HepG2 (cell line): ENCODE results near the gene CXADR. TPM values are rescaled to one million over a fixed set of nuclear protein-coding genes. Genes with fewer than 3 reads are reported as not detected.

ENCODE experiments used
- ATF7-NPFF ChIP-seq: sonication (generic); formaldehyde crosslinking; IDR thresholded peaks from 2 replicates; pipeline ENCODE4 v1.8.1; 2023; ENCODE audit warnings: mild to moderate bottlenecking, low read depth, missing genetic modification reagents, moderate library complexity
- DNMT1 ChIP-seq: sonication (generic); formaldehyde crosslinking; IDR thresholded peaks from 2 replicates; pipeline ENCODE4 v1.5.1; 2020; ENCODE audit warnings: mild to moderate bottlenecking, missing genetic modification reagents
- HCFC1 ChIP-seq: fragments of 150-350 bp; IDR thresholded peaks from 2 replicates; pipeline ENCODE4 v1.6.1; 2014; ENCODE audit warnings: low read depth, low read length
- HMGA1 ChIP-seq: sonication (generic); formaldehyde crosslinking; conservative IDR thresholded peaks from 2 replicates; pipeline ENCODE4 v1.4.0; 2020; ENCODE audit warnings: missing genetic modification reagents
- NKX3-1 ChIP-seq: sonication (generic); formaldehyde crosslinking; IDR thresholded peaks from 2 replicates; pipeline ENCODE4 v1.5.0; 2020; ENCODE audit warnings: missing genetic modification reagents
- PCBP2 ChIP-seq: fragments of 200-400 bp; formaldehyde crosslinking; optimal IDR thresholded peaks from 2 replicates; pipeline ENCODE3; 2018; ENCODE audit warnings: low read length, low read depth; ENCODE audit not compliant: poor library complexity, severe bottlenecking
- RAD51 ChIP-seq: fragments of 450-650 bp; IDR thresholded peaks from 2 replicates; pipeline ENCODE4 v1.6.1; 2016; ENCODE audit warnings: borderline replicate concordance
- RBM39 ChIP-seq: fragments of 200-400 bp; formaldehyde crosslinking; IDR thresholded peaks from one replicate; pipeline ENCODE4 v1.6.1; 2018; ENCODE audit warnings: antibody characterized with exemption, mild to moderate bottlenecking, low read depth, low read length; ENCODE audit not compliant: poor library complexity, severe bottlenecking
- SMAD9 ChIP-seq: sonication (generic); formaldehyde crosslinking; IDR thresholded peaks from 2 replicates; pipeline ENCODE4 v1.5.1; 2020; ENCODE audit warnings: mild to moderate bottlenecking, missing genetic modification reagents
- TBL1XR1 ChIP-seq: fragments of 150-350 bp; IDR thresholded peaks from 2 replicates; pipeline ENCODE4 v1.6.1; 2014; ENCODE audit warnings: borderline replicate concordance, low read length; ENCODE audit not compliant: partially characterized antibody
- U2AF2 ChIP-seq: fragments of 200-400 bp; formaldehyde crosslinking; IDR thresholded peaks from 2 replicates; pipeline ENCODE4 v1.6.1; 2017; ENCODE audit warnings: low read depth, mild to moderate bottlenecking, low read length
- ZBTB38 ChIP-seq: sonication (generic); formaldehyde crosslinking; IDR thresholded peaks from 2 replicates; pipeline ENCODE4 v1.5.1; 2020; ENCODE audit warnings: mild to moderate bottlenecking, missing genetic modification reagents
- ZFP1 ChIP-seq: IDR thresholded peaks from 2 replicates; pipeline ENCODE4 v1.6.1; 2016
- ZNF550 ChIP-seq: sonication (generic); formaldehyde crosslinking; IDR thresholded peaks from 2 replicates; pipeline ENCODE4 v1.4.0; 2020; ENCODE audit warnings: mild to moderate bottlenecking, missing genetic modification reagents, borderline replicate concordance
- ZNF614 ChIP-seq: IDR thresholded peaks from 2 replicates; pipeline ENCODE4 v1.6.1; 2018; ENCODE audit warnings: missing biosample characterization, missing genetic modification reagents, inconsistent platforms, borderline replicate concordance
- polyA plus RNA-seq, 8 experiments: library from polyadenylated mRNA; depleted of rRNA in 3 of 8; stranded (reverse) in 7 of 8; unstranded in 1 of 8; fragments of >200 nt; fragmentation: Illumina TruSeq in 4 of 8; extraction: Trizol in 4 of 8; gene quantifications; 2 replicates each; pipeline versions ENCODE4 v1.2.1 to v1.2.3, GENCODE V29; 2011 to 2016; ENCODE audit warnings: low read depth in 4 of 8, missing spikeins in 1 of 8, mixed read lengths in 1 of 8; ENCODE audit not compliant: insufficient read depth in 1 of 8
- total RNA-seq, 5 experiments: library from RNA; depleted of rRNA; stranded (reverse); fragments of >200 nt; fragmentation: Illumina TruSeq; extraction: Trizol; gene quantifications; 2 replicates each; pipeline ENCODE4 v1.2.3, GENCODE V29; 2016; ENCODE audit warnings: low read depth in 1 of 5
- TF ChIP-seq, protein P1 (sequence below): IDR thresholded peaks from 2 replicates; pipeline ENCODE4 v1.6.1; 2016; ENCODE audit warnings: mild to moderate bottlenecking
- TF ChIP-seq, protein P2 (sequence below): sonication (generic); formaldehyde crosslinking; IDR thresholded peaks from 2 replicates; pipeline ENCODE4 v1.5.0; 2020; ENCODE audit warnings: missing genetic modification reagents, mild to moderate bottlenecking, borderline replicate concordance
- TF ChIP-seq, protein P3 (sequence below): sonication (generic); formaldehyde crosslinking; IDR thresholded peaks from 2 replicates; pipeline ENCODE4 v1.4.0; 2020; ENCODE audit warnings: missing genetic modification reagents
- TF ChIP-seq, protein P4 (sequence below), 2 experiments: sonication (generic) in 1 of 2; formaldehyde crosslinking in 1 of 2; IDR thresholded peaks; 2 replicates each; pipeline versions ENCODE4 v1.4.0 to v1.6.1; 2016 to 2020; ENCODE audit warnings: borderline replicate concordance in 1 of 2, low read depth in 1 of 2, mild to moderate bottlenecking in 1 of 2, missing genetic modification reagents in 1 of 2
- TF ChIP-seq, protein P5 (sequence below): sonication (generic); formaldehyde crosslinking; IDR thresholded peaks from 2 replicates; pipeline ENCODE4 v1.4.0; 2020; ENCODE audit warnings: mild to moderate bottlenecking, missing genetic modification reagents

The CXADR gene
- total and polyA plus RNA-seq, 2 of the 13 experiments (the other 11 are each of a cell fraction or from before 2014, with no cell fraction given), result 86.8 to 110 TPM

DNA sequence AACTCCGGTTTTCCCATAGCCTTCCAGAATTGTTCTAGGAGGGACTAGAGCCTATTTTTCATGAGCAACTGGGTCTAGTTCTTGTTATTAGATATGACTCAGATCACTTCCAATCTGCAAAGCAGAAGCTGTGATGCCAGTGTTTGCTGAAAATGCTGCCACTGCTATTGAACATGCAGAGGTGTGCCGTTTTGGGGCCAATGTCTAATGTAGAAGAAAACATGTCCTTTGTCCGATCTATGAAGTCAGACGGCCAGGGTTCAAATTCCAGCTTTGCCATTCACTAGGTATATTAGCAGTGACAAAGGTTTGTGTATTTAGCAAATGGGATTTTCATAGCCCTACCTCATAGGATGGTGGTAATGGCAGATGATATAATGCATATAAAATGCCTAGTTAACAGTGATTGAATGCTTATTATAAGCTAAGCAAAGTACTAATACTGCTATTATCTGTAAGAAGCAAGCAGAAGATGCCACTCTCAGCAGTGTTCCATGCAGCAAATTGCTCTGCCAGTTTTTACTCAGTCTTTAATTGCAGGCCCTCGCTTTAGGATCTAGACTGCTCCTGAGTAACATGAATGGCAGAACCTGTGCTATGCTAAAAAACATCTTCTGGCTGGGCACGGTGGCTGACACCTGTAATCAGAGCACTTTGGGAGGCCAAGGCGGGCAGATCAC lies 40.1 kb upstream of the CXADR start (continued):
- TF ChIP-seq RAD51 (no peak), SMAD9 (CRISPR knock-in tag) (no peak), PCBP2 (no peak), U2AF2 (no peak), DNMT1 (CRISPR knock-in tag) (no peak), RBM39 (no peak), ZNF550 (CRISPR knock-in tag) (no peak), HMGA1 (CRISPR knock-in tag) (no peak), ZNF614 (CRISPR knock-in tag) (peak; percentile 81), ZBTB38 (CRISPR knock-in tag) (no peak; the same call in 1 of the 2 replicates), TBL1XR1 (no peak), ATF7-NPFF (CRISPR knock-in tag) (no peak), NKX3-1 (CRISPR knock-in tag) (no peak), ZFP1 (no peak), HCFC1 (no peak)
- TF ChIP-seq, protein P1, sequence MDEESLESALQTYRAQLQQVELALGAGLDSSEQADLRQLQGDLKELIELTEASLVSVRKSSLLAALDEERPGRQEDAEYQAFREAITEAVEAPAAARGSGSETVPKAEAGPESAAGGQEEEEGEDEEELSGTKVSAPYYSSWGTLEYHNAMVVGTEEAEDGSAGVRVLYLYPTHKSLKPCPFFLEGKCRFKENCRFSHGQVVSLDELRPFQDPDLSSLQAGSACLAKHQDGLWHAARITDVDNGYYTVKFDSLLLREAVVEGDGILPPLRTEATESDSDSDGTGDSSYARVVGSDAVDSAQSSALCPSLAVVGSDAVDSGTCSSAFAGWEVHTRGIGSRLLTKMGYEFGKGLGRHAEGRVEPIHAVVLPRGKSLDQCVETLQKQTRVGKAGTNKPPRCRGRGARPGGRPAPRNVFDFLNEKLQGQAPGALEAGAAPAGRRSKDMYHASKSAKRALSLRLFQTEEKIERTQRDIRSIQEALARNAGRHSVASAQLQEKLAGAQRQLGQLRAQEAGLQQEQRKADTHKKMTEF (CRISPR knock-in tag), result peak; percentile 89
- TF ChIP-seq, protein P2, sequence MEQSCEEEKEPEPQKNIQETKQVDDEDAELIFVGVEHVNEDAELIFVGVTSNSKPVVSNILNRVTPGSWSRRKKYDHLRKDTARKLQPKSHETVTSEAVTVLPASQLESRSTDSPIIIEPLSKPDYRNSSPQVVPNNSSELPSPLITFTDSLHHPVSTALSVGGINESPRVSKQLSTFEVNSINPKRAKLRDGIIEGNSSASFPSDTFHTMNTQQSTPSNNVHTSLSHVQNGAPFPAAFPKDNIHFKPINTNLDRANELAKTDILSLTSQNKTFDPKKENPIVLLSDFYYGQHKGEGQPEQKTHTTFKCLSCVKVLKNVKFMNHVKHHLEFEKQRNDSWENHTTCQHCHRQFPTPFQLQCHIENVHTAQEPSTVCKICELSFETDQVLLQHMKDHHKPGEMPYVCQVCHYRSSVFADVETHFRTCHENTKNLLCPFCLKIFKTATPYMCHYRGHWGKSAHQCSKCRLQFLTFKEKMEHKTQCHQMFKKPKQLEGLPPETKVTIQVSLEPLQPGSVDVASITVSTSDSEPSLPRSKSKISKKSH (CRISPR knock-in tag), result no peak
- TF ChIP-seq, protein P3, sequence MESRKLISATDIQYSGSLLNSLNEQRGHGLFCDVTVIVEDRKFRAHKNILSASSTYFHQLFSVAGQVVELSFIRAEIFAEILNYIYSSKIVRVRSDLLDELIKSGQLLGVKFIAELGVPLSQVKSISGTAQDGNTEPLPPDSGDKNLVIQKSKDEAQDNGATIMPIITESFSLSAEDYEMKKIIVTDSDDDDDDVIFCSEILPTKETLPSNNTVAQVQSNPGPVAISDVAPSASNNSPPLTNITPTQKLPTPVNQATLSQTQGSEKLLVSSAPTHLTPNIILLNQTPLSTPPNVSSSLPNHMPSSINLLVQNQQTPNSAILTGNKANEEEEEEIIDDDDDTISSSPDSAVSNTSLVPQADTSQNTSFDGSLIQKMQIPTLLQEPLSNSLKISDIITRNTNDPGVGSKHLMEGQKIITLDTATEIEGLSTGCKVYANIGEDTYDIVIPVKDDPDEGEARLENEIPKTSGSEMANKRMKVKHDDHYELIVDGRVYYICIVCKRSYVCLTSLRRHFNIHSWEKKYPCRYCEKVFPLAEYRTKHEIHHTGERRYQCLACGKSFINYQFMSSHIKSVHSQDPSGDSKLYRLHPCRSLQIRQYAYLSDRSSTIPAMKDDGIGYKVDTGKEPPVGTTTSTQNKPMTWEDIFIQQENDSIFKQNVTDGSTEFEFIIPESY, result peak; percentile 50; the same call in 1 of the 2 replicates
- TF ChIP-seq, protein P4, sequence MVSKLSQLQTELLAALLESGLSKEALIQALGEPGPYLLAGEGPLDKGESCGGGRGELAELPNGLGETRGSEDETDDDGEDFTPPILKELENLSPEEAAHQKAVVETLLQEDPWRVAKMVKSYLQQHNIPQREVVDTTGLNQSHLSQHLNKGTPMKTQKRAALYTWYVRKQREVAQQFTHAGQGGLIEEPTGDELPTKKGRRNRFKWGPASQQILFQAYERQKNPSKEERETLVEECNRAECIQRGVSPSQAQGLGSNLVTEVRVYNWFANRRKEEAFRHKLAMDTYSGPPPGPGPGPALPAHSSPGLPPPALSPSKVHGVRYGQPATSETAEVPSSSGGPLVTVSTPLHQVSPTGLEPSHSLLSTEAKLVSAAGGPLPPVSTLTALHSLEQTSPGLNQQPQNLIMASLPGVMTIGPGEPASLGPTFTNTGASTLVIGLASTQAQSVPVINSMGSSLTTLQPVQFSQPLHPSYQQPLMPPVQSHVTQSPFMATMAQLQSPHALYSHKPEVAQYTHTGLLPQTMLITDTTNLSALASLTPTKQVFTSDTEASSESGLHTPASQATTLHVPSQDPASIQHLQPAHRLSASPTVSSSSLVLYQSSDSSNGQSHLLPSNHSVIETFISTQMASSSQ (IDR thresholded peaks at IDR 0.05; ENCODE audit: low read depth), result peak; percentile 65; the same call in 1 of the 2 replicates
- TF ChIP-seq, protein P4 (CRISPR knock-in tag; IDR thresholded peaks at IDR 0.05; ENCODE audit: borderline replicate concordance), result peak; percentile 49; the same call in 1 of the 2 replicates
- TF ChIP-seq, protein P5, sequence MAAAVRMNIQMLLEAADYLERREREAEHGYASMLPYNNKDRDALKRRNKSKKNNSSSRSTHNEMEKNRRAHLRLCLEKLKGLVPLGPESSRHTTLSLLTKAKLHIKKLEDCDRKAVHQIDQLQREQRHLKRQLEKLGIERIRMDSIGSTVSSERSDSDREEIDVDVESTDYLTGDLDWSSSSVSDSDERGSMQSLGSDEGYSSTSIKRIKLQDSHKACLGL (CRISPR knock-in tag), result no peak
